Gastrocnemius medialis (tissue), 4 donors: ENCODE measurements around the gene GCLM. TPM values are rescaled to one million over a fixed set of nuclear protein-coding genes. Genes with fewer than 3 reads are reported as not detected.

ENCODE experiments used
- ATAC-seq, 2 donors: fragments of 150-250 bp; one replicate each; pipeline ENCODE4 v1.9.1; 2016
- DNase-seq, 2 donors: peaks; one replicate each; pipeline ENCODE4 v3.0.0-alpha.2; 2019
- H3K27ac ChIP-seq, 4 donors: fragments of 200-600 bp; sonication (generic); 1 replicate in 1 of 4; 2 replicates in 3 of 4; pipeline ENCODE4 v1.5.1; 2016 to 2018; ENCODE audit warnings: mild to moderate bottlenecking in 2 of 4, moderate library complexity in 1 of 4
- H3K27me3 ChIP-seq, 3 donors: fragments of 200-600 bp; sonication (generic) in 2 of 3; 1 replicate in 1 of 3; 2 replicates in 2 of 3; pipeline versions ENCODE4 v1.5.1 to v1.6.0; 2016 to 2019; ENCODE audit warnings: mild to moderate bottlenecking in 1 of 3, moderate library complexity in 1 of 3
- H3K36me3 ChIP-seq, 2 donors: fragments of 200-600 bp; sonication (generic) in 1 of 2; one replicate each; pipeline ENCODE4 v1.5.1; 2017 to 2018
- H3K4me1 ChIP-seq, 2 donors: fragments of 200-600 bp; sonication (generic) in 1 of 2; one replicate each; pipeline ENCODE4 v1.5.1; 2016 to 2017; ENCODE audit warnings: mild to moderate bottlenecking in 2 of 2
- H3K4me3 ChIP-seq, 4 donors: fragments of 200-600 bp; sonication (generic) in 3 of 4; 1 replicate in 1 of 4; 2 replicates in 3 of 4; pipeline ENCODE4 v1.5.1; 2016 to 2019; ENCODE audit warnings: mild to moderate bottlenecking in 2 of 4
- H3K9me3 ChIP-seq, 3 donors: fragments of 200-600 bp; sonication (generic) in 2 of 3; 1 replicate in 1 of 3; 2 replicates in 2 of 3; pipeline ENCODE4 v1.5.1; 2016 to 2019
- CTCF ChIP-seq, 5 experiments: fragments of 450-650 bp in 3 of 5; fragments of 200-600 bp in 2 of 5; sonication (generic) in 2 of 5; IDR thresholded peaks in 4 of 5; conservative IDR thresholded peaks in 1 of 5; 1 replicate in 4 of 5; 2 replicates in 1 of 5; pipeline ENCODE4 v1.5.1; 2016 to 2019; ENCODE audit warnings: antibody characterized with exemption in 5 of 5, mild to moderate bottlenecking in 3 of 5, moderate library complexity in 3 of 5
- POLR2A ChIP-seq, 2 donors: fragments of 450-650 bp; IDR thresholded peaks; one replicate each; pipeline ENCODE4 v1.6.1; 2017; ENCODE audit warnings: antibody characterized with exemption in 2 of 2, mild to moderate bottlenecking in 2 of 2, moderate library complexity in 2 of 2
- in situ Hi-C, 4 donors: fragments of 200-750 bp; cut with MboI; loops; one replicate each; pipeline versions ENCODE4 v1.15.0 to v1.8.0; 2017; ENCODE audit warnings: low sequenced_read_pairs in 4 of 4
- intact Hi-C: fragments of 100-400 bp; cut with DNase I; formaldehyde crosslinking; loops from one replicate; pipeline ENCODE4 v1.15.1; 2023; ENCODE audit warnings: low total_unique reads
- total RNA-seq, 4 donors: library from RNA; depleted of rRNA; stranded (reverse); fragments of >200 nt; gene quantifications; one replicate each; pipeline versions ENCODE4 v1.1.0 to v1.2.3, GENCODE V29; 2016

The GCLM gene
- total RNA-seq, 4 donors from 2014 or later = 20.9 to 26.7 (median 24.1) TPM

GRCh38 chr1:93878889-93879586, 30.2 kb downstream of the GCLM start, which contains the start of gene DNTTIP2:
DNTTIP2 (minus strand) TSS chr1:93879206; CDS start chr1:93879148, 58 bp downstream.
- peak; percentile 80 to 84 for DNase-seq
- in situ Hi-C loops = no loop called here

GRCh38 chr1:93878501-93878888, 30.7 kb downstream of the GCLM start:
- H3K27me3 ChIP-seq = no peaks in the 10 kb centered on the region
- TF ChIP-seq CTCF (IDR thresholded peaks at IDR 0.05 in 4 of 5, conservative IDR thresholded peaks at IDR 0.05 in 1 of 5) (no peak), POLR2A (IDR thresholded peaks at IDR 0.05) (no peak)
- H3K36me3 ChIP-seq = peaks cover 0 to 37% of the 10 kb centered on the region in 2 donors
- ATAC-seq (peak; percentile 74 to 75), DNase-seq (peak; percentile 47 to 62)
- H3K4me1 ChIP-seq = peaks cover 30 to 35% of the 10 kb centered on the region in 2 donors
- no peaks in the 10 kb centered on the region for H3K9me3 ChIP-seq
- intact Hi-C loops = loop anchor here (1.0 to 10.0 kb wide), 4 partner anchors 31 to 534 kb away; partner anchors contain the start of genes DR1 and GCLM
- H3K4me3 ChIP-seq = peak overlapping the region; percentile 80 to 99 (median 87)
- in situ Hi-C loops = no loop called here
- H3K27ac ChIP-seq = peak overlapping the region; percentile 91 to 98 (median 94)

More at GRCh38 chr1:93878889-93879586, 30.2 kb downstream of the GCLM start, which contains the start of gene DNTTIP2:
- intact Hi-C loops = loop anchor here (1.0 to 10.0 kb wide), 4 partner anchors 30 to 534 kb away; partner anchors contain the start of genes DR1 and GCLM
- H3K9me3 ChIP-seq = no peaks in the 10 kb centered on the region
- H3K4me3 ChIP-seq = peak within 1 kb of the TSS; percentile 80 to 99 (median 87)
- peak; percentile 94 to 97 for ATAC-seq
- H3K4me1 ChIP-seq = peaks cover 30 to 35% of the 10 kb centered on the region in 2 donors
- peak; percentile 84 to 89 for TF ChIP-seq POLR2A (IDR thresholded peaks at IDR 0.05)
- no peak for TF ChIP-seq CTCF (IDR thresholded peaks at IDR 0.05 in 4 of 5, conservative IDR thresholded peaks at IDR 0.05 in 1 of 5)
- peaks cover 0 to 31% of the 10 kb centered on the region in 2 donors for H3K36me3 ChIP-seq
- peak within 1 kb of the TSS; percentile 91 to 98 (median 94) for H3K27ac ChIP-seq
- no peaks in the 10 kb centered on the region for H3K27me3 ChIP-seq

- H3K36me3 ChIP-seq = peaks cover 0 to 46% of the 10 kb centered on the region in 2 donors
- peak overlapping the region in 3 of 4 donors; percentile 80 to 99 (median 92) for H3K4me3 ChIP-seq
- H3K27ac ChIP-seq = peak overlapping the region; percentile 91 to 98 (median 94)
- peaks cover 30 to 35% of the 10 kb centered on the region in 2 donors for H3K4me1 ChIP-seq
- DNase-seq (no peak), ATAC-seq (no peak)
- in situ Hi-C loops = no loop called here
- TF ChIP-seq POLR2A (IDR thresholded peaks at IDR 0.05) = no peak
- TF ChIP-seq CTCF (IDR thresholded peaks at IDR 0.05 in 4 of 5, conservative IDR thresholded peaks at IDR 0.05 in 1 of 5) = no peak
- H3K27me3 ChIP-seq = no peaks in the 10 kb centered on the region
- no peaks in the 10 kb centered on the region for H3K9me3 ChIP-seq
- intact Hi-C loops = loop anchor here (5.0 to 10.0 kb wide), 2 partner anchors 145 to 533 kb away; partner anchors contain the start of gene DR1
Measured at GRCh38 chr1:93877529-93877928, 31.7 kb downstream of the GCLM start.

GRCh38 chr1:93876244-93876643, 33.0 kb downstream of the GCLM start:
- Histone ChIP-seq H3K4me3 (no peak overlapping the region), H3K27ac (peak overlapping the region in 3 of 4 donors; percentile 9 to 98 (median 96)), H3K27me3 (no peaks in the 10 kb centered on the region), H3K9me3 (no peaks in the 10 kb centered on the region), H3K4me1 (peaks cover 30 to 35% of the 10 kb centered on the region in 2 donors), H3K36me3 (peaks cover 7 to 59% of the 10 kb centered on the region in 2 donors)
- intact Hi-C loops (loop anchor here (5.0 to 10.0 kb wide), 2 partner anchors 146 to 531 kb away; partner anchors contain the start of gene DR1), in situ Hi-C loops (no loop called here)
- TF ChIP-seq POLR2A (IDR thresholded peaks at IDR 0.05) = no peak
- no peak for TF ChIP-seq CTCF (IDR thresholded peaks at IDR 0.05 in 4 of 5, conservative IDR thresholded peaks at IDR 0.05 in 1 of 5)
- ATAC-seq (no peak), DNase-seq (no peak)
